Parathyroid adenoma (tissue), 2 donors: ENCODE results near the gene API5.

ENCODE experiments used
- H2AFZ ChIP-seq: fragments of 300-600 bp; sonication (generic); one replicate; pipeline ENCODE4 v1.7.0; 2017; ENCODE audit warnings: antibody characterized with exemption, mild to moderate bottlenecking
- H3K27ac ChIP-seq: fragments of 300-600 bp; sonication (generic); one replicate; pipeline ENCODE4 v1.7.0; 2017
- H3K27me3 ChIP-seq: fragments of 300-600 bp; sonication (generic); one replicate; pipeline ENCODE4 v1.7.0; 2017; ENCODE audit warnings: low read length; ENCODE audit not compliant: control insufficient read depth, insufficient read depth
- H3K36me3 ChIP-seq: fragments of 300-600 bp; sonication (generic); one replicate; pipeline ENCODE4 v1.7.0; 2017; ENCODE audit warnings: low read length; ENCODE audit not compliant: control insufficient read depth, insufficient read depth
- H3K4me1 ChIP-seq: fragments of 300-600 bp; sonication (generic); one replicate; pipeline ENCODE4 v1.7.0; 2017; ENCODE audit warnings: control low read depth
- H3K4me2 ChIP-seq: fragments of 300-600 bp; sonication (generic); one replicate; pipeline ENCODE4 v1.7.0; 2017; ENCODE audit warnings: low read length
- H3K4me3 ChIP-seq: fragments of 300-600 bp; sonication (generic); one replicate; pipeline ENCODE4 v1.7.0; 2017; ENCODE audit warnings: low read depth, low read length
- H3K79me2 ChIP-seq: fragments of 300-600 bp; sonication (generic); one replicate; pipeline ENCODE4 v1.7.0; 2017; ENCODE audit warnings: control low read depth
- H3K9ac ChIP-seq: fragments of 300-600 bp; sonication (generic); one replicate; pipeline ENCODE4 v1.7.0; 2017; ENCODE audit warnings: mild to moderate bottlenecking
- H3K9me3 ChIP-seq: fragments of 300-600 bp; sonication (generic); one replicate; pipeline ENCODE4 v1.7.0; 2017; ENCODE audit warnings: low read length; ENCODE audit not compliant: control insufficient read depth
- TF ChIP-seq, protein P1 (sequence below): fragments of 300-600 bp; sonication (generic); IDR thresholded peaks from one replicate; pipeline ENCODE4 v1.7.0; 2017; ENCODE audit warnings: antibody characterized with exemption, mild to moderate bottlenecking
- donor health status: primary hyperparathyroidism.

The API5 gene

DNA sequence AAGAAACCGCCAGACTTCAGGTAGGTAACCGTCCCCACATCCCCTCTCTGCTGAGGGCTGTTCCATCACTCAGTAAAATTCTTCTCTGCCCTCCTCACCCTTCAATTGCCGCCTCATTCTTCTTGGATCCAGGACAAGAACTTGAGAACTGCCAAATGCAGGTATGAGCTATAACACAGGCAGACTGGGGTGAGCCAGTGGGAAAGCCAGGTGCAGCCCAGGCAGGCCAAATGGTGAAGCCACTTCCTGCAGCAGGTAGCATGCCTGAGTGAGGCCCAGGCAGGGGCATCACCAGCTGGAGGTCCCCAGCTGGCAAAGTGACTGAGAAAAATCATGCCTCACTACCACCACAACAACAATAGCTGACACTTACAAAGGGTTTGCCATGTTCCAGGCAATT lies 22.4 kb upstream of the API5 start:
- Histone ChIP-seq H3K79me2 (no peaks in the 10 kb centered on the region), H3K9me3 (no peaks in the 10 kb centered on the region), H3K4me2 (no peak overlapping the region), H2AFZ (no peak overlapping the region), H3K36me3 (no peaks in the 10 kb centered on the region), H3K9ac (no peak overlapping the region), H3K4me1 (no peaks in the 10 kb centered on the region), H3K27me3 (no peaks in the 10 kb centered on the region), H3K27ac (no peak overlapping the region), H3K4me3 (no peak overlapping the region)
- TF ChIP-seq, protein P1, sequence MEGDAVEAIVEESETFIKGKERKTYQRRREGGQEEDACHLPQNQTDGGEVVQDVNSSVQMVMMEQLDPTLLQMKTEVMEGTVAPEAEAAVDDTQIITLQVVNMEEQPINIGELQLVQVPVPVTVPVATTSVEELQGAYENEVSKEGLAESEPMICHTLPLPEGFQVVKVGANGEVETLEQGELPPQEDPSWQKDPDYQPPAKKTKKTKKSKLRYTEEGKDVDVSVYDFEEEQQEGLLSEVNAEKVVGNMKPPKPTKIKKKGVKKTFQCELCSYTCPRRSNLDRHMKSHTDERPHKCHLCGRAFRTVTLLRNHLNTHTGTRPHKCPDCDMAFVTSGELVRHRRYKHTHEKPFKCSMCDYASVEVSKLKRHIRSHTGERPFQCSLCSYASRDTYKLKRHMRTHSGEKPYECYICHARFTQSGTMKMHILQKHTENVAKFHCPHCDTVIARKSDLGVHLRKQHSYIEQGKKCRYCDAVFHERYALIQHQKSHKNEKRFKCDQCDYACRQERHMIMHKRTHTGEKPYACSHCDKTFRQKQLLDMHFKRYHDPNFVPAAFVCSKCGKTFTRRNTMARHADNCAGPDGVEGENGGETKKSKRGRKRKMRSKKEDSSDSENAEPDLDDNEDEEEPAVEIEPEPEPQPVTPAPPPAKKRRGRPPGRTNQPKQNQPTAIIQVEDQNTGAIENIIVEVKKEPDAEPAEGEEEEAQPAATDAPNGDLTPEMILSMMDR, result no peak

DNA sequence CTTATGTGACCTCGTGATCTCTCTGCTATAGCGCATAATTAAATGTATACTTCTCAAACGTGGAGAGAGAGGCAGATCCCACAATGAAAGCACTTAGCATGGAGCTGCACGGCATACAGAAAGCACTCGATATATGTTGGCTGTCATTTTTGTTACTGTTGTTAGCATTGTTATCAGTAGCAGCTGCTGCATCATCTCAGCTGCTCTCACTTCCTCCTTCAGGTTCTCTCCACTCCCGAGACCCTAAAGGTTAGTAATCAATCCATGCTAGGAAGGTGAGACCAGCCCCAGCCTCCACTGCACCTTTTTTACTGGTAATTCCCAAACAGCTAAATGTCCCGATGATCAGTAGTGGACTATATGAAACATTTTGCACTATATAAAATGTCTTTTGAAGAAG lies 13.4 kb upstream of the API5 start:
- Histone ChIP-seq H3K9ac (no peak overlapping the region), H3K9me3 (no peaks in the 10 kb centered on the region), H3K4me2 (no peak overlapping the region), H3K27me3 (no peaks in the 10 kb centered on the region), H2AFZ (no peak overlapping the region), H3K79me2 (no peaks in the 10 kb centered on the region), H3K36me3 (no peaks in the 10 kb centered on the region), H3K4me3 (no peak overlapping the region), H3K4me1 (no peaks in the 10 kb centered on the region), H3K27ac (no peak overlapping the region)
- TF ChIP-seq, protein P1, result no peak

DNA sequence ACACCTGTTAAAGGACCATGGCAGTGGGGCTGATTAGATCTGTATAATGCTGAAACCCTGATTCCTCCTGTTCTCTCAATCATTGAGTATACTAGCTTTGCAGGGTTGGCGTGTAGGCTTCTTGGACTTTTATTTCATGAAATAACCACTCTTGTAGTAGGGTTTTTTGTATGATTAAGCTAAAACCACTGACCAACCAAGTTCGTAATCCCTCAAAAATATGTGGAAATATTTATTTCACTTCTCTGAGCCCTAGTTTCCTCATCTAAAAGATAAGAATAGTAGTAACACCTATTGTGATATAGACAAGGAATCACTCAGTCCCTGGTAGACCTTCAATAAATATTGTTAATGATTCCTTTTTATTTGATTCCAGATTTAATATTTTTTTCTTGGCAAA lies 4.2 kb downstream of the API5 start:
- Histone ChIP-seq H3K4me2 (no peak overlapping the region), H3K36me3 (no peaks in the 10 kb centered on the region), H3K4me1 (no peaks in the 10 kb centered on the region)

DNA sequence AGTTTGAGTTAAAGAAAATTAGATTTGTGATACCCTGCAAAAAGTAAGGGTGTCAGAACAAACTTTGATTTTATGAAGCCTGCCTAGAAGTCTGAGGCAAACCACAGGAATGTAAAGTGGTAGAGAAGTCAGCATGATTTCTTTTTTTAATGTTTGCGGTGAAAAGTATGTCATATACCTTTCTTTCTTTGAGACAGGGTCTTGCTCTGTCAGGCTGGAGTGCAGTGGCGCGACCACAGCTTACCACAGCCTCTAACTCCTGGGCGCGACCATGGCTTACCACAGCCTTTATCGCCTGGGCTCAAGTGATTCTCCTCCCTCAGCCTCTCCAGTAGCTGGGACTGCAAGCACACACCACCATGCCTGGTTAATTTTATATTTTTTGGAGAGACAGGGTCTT lies 4.7 kb downstream of the API5 start:
- Histone ChIP-seq H3K4me2 (no peak overlapping the region), H3K36me3 (no peaks in the 10 kb centered on the region), H2AFZ (no peak overlapping the region), H3K27ac (no peak overlapping the region), H3K4me3 (no peak overlapping the region), H3K79me2 (peaks cover 2% of the 10 kb centered on the region), H3K9me3 (no peaks in the 10 kb centered on the region), H3K4me1 (no peaks in the 10 kb centered on the region), H3K27me3 (no peaks in the 10 kb centered on the region), H3K9ac (no peak overlapping the region)
- TF ChIP-seq, protein P1, result no peak

More for the DNA sequence above, 4.2 kb downstream of the API5 start:
- Histone ChIP-seq H2AFZ (no peak overlapping the region), H3K9ac (no peak overlapping the region), H3K79me2 (peaks cover 2% of the 10 kb centered on the region), H3K4me3 (no peak overlapping the region), H3K27me3 (no peaks in the 10 kb centered on the region), H3K27ac (no peak overlapping the region), H3K9me3 (no peaks in the 10 kb centered on the region)
- TF ChIP-seq, protein P1, result no peak

DNA sequence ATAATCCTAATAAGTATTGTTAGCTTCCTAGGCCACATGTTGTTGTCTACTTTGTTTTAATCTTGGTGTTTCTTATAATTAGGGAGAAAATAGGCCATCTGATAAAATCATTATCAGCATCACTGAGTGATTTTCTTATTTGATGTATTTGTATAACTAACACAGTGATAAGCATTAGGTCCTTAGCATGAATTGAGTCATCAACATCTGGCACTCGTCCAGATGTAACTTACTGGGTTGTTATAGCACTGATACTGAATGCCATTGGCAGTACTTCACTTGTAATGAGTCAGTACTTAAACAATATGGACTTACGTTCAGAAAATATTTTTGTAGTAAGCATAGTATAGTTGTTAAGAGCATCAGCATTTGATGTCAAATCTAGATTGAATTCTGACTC lies 16.2 kb downstream of the API5 start:
- H3K4me2 ChIP-seq, result no peak overlapping the region
- no peaks in the 10 kb centered on the region for H3K27me3 ChIP-seq
- H3K4me1 ChIP-seq, result no peaks in the 10 kb centered on the region
- TF ChIP-seq, protein P1, result no peak
- no peaks in the 10 kb centered on the region for H3K79me2 ChIP-seq
- H2AFZ ChIP-seq, result no peak overlapping the region
- H3K36me3 ChIP-seq, result no peaks in the 10 kb centered on the region
- no peak overlapping the region for H3K4me3 ChIP-seq
- H3K9me3 ChIP-seq, result no peaks in the 10 kb centered on the region
- no peak overlapping the region for H3K27ac ChIP-seq
- H3K9ac ChIP-seq, result no peak overlapping the region
